Activated naive CD4-positive, alpha-beta T cell treated with anti-CD3 and anti-CD28 coated beads for 36 hours (primary cell): ENCODE results near the gene MYL12A. TPM values are rescaled to one million over a fixed set of nuclear protein-coding genes. Genes with fewer than 3 reads are reported as not detected.

ENCODE experiments used
- CTCF ChIA-PET: fragments of 350-600 bp; sonication (Branson Sonifier 250); formaldehyde crosslinking; loops from one replicate; lab custom pipeline; 2021; ENCODE audit warnings: antibody characterized with exemption; lab: Charles Lee
- DNase-seq: peaks from one replicate; pipeline ENCODE4 v3.0.0-alpha.2; 2020
- H3K27ac Mint-ChIP-seq: one replicate; pipeline ENCODE4 v1.8.0; 2021; ENCODE audit warnings: mild to moderate bottlenecking, mixed read lengths
- H3K27me3 Mint-ChIP-seq: one replicate; pipeline ENCODE4 v1.8.0; 2021; ENCODE audit warnings: low read depth, mixed read lengths
- H3K36me3 Mint-ChIP-seq: one replicate; pipeline ENCODE4 v1.8.0; 2021; ENCODE audit warnings: low read depth, mixed read lengths
- H3K4me1 Mint-ChIP-seq: one replicate; pipeline ENCODE4 v1.8.0; 2021; ENCODE audit warnings: low read depth, mixed read lengths
- H3K4me3 Mint-ChIP-seq: one replicate; pipeline ENCODE4 v1.8.0; 2021; ENCODE audit warnings: mild to moderate bottlenecking, moderate library complexity, mixed read lengths
- H3K9me3 Mint-ChIP-seq: one replicate; pipeline ENCODE4 v1.8.0; 2021; ENCODE audit warnings: mixed read lengths
- intact Hi-C: fragments of 100-400 bp; cut with micrococcal nuclease; formaldehyde crosslinking; loops from one replicate; pipeline ENCODE4 v1.15.1; 2023
- total RNA-seq, 2 experiments: library from RNA; stranded (reverse); gene quantifications; one replicate each; pipeline ENCODE4 v1.2.3, GENCODE V29; 2021

Gene MYL12A
- total RNA-seq, 2 experiments from 2014 or later: 328 to 335 TPM

GRCh38 chr18:3260995-3261372 lies 13.4 kb downstream of the MYL12A start:
- Mint-ChIP-seq H3K4me1 (peaks cover 62% of the 10 kb centered on the region), H3K4me3 (peak overlapping the region; percentile 92), H3K9me3 (no peaks in the 10 kb centered on the region), H3K36me3 (peaks cover 18% of the 10 kb centered on the region), H3K27me3 (no peaks in the 10 kb centered on the region), H3K27ac (peak overlapping the region; percentile 97)
- CTCF ChIA-PET: interaction anchor here (1.0 to 2.5 kb wide), 5 partner anchors 10 to 196 kb away, joined by 3 to 7 read pairs (median 4); partner anchors contain the start of gene MYL12A
- intact Hi-C loops: loop anchor here (1.0 to 5.0 kb wide), 4 partner anchors 36 to 1976 kb away; no protein-coding TSS in a partner anchor
- DNase-seq: no peak

DNA sequence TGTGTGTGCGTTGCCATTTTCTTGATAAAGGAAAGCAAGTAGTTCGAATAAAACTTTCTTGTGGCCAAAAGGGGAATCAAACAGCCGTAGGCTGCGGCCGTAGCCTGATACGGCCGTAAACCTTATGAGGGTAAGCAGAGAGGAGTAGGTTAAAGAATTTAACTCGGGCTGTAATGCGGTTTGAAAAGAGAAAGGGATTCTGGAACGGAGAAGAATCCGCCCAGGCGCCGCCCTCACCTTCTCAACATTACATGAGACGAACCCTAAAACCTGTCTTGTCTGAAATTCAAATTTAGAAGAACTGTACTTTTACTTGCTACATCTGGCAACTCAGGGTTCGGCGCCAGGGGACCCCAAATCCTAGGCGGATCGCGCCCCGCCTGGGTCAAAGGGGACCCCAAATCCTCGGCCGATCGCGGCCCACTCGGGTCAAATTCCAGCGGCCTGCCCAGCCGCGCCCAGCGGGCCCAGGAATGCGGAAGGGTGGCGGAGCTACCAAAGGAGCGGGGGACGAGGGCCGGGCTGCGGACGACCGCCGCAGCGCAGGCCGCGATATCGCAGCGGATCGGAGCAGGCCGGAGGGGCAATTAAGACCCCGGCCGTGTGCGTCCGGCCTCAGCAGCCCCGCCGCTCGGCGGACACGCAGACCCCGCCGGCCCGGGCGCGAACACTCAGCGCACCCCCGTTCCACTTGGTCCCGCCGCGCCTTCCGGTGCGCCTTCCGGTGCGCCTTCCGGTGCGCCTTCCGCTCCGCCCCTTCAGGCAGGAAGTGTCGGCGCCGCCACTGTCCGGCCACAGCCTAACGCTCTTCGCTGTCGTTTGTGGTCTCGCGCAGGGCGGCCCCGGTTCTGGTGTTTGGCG lies 14.0 kb downstream of the MYL12A start, which contains the start of gene MYL12B:
MYL12B (plus strand) TSS at position 761 of the 861 bp plus-strand sequence. CDS start 10,766 bp downstream, outside the sequence.
- no peaks in the 10 kb centered on the region for H3K9me3 Mint-ChIP-seq
- H3K4me1 Mint-ChIP-seq: peaks cover 64% of the 10 kb centered on the region
- H3K27me3 Mint-ChIP-seq: no peaks in the 10 kb centered on the region
- CTCF ChIA-PET: interaction anchor here (1.0 to 2.5 kb wide), 5 partner anchors 11 to 195 kb away, joined by 3 to 7 read pairs (median 4); partner anchors contain the start of gene MYL12A
- peak within 1 kb of the TSS; percentile 97 for H3K27ac Mint-ChIP-seq
- intact Hi-C loops: loop anchor here (1.0 to 5.0 kb wide), 6 partner anchors 14 to 1976 kb away; partner anchors contain the start of gene MYL12A
- H3K4me3 Mint-ChIP-seq: peak within 1 kb of the TSS; percentile 92
- H3K36me3 Mint-ChIP-seq: peaks cover 18% of the 10 kb centered on the region
- DNase-seq: peak; percentile 79

- Mint-ChIP-seq H3K9me3 (no peaks in the 10 kb centered on the region), H3K36me3 (peaks cover 14% of the 10 kb centered on the region), H3K27me3 (no peaks in the 10 kb centered on the region), H3K4me1 (peaks cover 64% of the 10 kb centered on the region), H3K4me3 (peak overlapping the region; percentile 92), H3K27ac (peak overlapping the region; percentile 97)
- intact Hi-C loops: loop anchor here (1.0 to 5.0 kb wide), 4 partner anchors 15 to 1975 kb away; partner anchors contain the start of gene MYL12A
- DNase-seq: peak; percentile 55
- CTCF ChIA-PET: interaction anchor here (0.6 to 2.5 kb wide), 7 partner anchors 15 to 332 kb away, joined by 3 to 7 read pairs (median 4); partner anchors contain the start of gene MYL12A
Observed at GRCh38 chr18:3262234-3263131, 14.9 kb downstream of the MYL12A start.

DNA sequence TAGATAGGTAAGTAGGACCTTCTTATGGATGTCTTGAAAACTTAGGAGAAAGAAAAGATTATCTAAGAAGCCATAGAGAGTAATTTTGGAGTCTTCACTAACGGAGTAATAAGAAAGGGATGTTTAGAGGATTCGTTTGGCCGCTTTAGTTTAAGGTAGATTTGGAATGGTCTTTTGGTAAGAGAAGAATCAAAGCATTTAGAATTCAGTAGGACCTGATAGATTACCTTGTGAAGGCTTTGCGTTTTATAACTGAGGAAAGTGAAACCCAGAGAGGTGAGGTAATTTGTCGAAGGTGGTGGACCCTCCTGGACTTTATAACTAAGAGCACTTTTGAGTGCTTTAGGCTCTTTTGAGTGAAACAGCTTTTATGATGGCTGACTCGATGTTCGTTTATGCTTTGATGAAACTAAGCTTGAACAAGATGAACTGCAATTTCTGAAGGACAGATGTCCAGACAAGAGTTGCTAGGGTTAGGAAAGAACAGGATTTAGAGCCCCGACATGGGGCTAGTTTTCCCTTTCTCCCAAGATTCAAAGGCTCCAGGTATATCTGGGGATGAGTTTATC lies 15.6 kb downstream of the MYL12A start:
- CTCF ChIA-PET: interaction anchor here (0.6 to 1.7 kb wide), 10 partner anchors 15 to 402 kb away, joined by 3 to 10 read pairs (median 4); partner anchors contain the start of gene MYL12A

DNA sequence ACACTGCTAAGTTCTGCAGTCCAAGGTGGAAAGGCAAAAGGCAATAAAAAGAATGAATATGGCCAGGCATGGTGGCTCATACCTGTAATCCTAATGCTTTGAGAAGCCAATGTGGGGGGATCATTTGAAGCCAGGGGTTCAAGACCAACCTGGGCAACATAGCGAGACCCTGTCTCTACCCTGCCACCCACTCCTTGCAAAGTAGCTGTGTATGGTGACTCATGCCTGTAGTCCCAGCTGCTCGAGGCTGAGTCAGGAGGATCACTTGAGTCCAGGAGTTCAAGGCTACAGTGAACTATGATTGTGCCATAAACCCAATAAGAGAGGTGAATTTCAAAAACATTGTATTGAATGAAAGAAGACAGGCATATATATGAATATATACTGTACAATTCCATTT lies 16.8 kb downstream of the MYL12A start:
- CTCF ChIA-PET: interaction anchor here (1.0 to 1.7 kb wide), 6 partner anchors 17 to 401 kb away, joined by 3 to 10 read pairs (median 6); partner anchors contain the start of gene MYL12A
- H3K4me1 Mint-ChIP-seq: peaks cover 63% of the 10 kb centered on the region
- peak; percentile 51 for DNase-seq
- no peaks in the 10 kb centered on the region for H3K9me3 Mint-ChIP-seq
- peaks cover 5% of the 10 kb centered on the region for H3K36me3 Mint-ChIP-seq
- no peak overlapping the region for H3K4me3 Mint-ChIP-seq
- intact Hi-C loops: loop anchor here (5.0 kb wide), 2 partner anchors 328 to 1973 kb away; no protein-coding TSS in a partner anchor
- no peak overlapping the region for H3K27ac Mint-ChIP-seq
- no peaks in the 10 kb centered on the region for H3K27me3 Mint-ChIP-seq

More for the DNA sequence above, 15.6 kb downstream of the MYL12A start:
- peak overlapping the region; percentile 92 for H3K4me3 Mint-ChIP-seq
- intact Hi-C loops: loop anchor here (5.0 kb wide), 2 partner anchors 329 to 1974 kb away; no protein-coding TSS in a partner anchor
- no peaks in the 10 kb centered on the region for H3K9me3 Mint-ChIP-seq
- H3K27me3 Mint-ChIP-seq: no peaks in the 10 kb centered on the region
- H3K36me3 Mint-ChIP-seq: peaks cover 7% of the 10 kb centered on the region
- DNase-seq: no peak
- peaks cover 60% of the 10 kb centered on the region for H3K4me1 Mint-ChIP-seq
- peak overlapping the region; percentile 91 for H3K27ac Mint-ChIP-seq

DNA sequence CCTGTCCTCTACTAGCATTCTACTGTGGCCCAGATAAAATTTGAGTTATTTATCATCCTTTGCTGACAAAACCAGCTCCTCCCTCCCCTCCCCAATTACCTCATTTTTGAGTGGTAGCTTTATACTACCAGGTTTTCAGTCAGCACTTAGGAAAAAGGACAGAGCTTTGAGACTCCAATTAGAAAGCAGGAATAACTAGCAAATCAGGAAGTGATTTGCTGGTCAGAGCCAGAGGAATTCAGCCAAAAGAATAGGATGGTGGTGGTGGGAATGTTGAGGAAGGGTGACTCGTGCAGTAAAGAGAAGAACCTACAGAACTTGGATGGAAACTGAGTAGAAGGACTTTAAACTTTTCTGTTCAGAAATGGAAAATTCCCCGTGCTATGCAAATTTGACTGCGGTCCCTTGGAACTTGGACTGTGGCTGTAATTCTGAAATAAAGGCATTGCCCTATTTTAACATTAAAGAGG lies 18.0 kb downstream of the MYL12A start:
- no peaks in the 10 kb centered on the region for H3K27me3 Mint-ChIP-seq
- H3K36me3 Mint-ChIP-seq: peaks cover 5% of the 10 kb centered on the region
- no peak overlapping the region for H3K4me3 Mint-ChIP-seq
- intact Hi-C loops: no loop called here
- H3K9me3 Mint-ChIP-seq: no peaks in the 10 kb centered on the region
- peaks cover 64% of the 10 kb centered on the region for H3K4me1 Mint-ChIP-seq
- peak overlapping the region; percentile 43 for H3K27ac Mint-ChIP-seq
- CTCF ChIA-PET: interaction anchor here (0.6 to 1.0 kb wide), 2 partner anchors 18 to 399 kb away, joined by 3 read pairs; partner anchors contain the start of gene MYL12A
- no peak for DNase-seq

DNA sequence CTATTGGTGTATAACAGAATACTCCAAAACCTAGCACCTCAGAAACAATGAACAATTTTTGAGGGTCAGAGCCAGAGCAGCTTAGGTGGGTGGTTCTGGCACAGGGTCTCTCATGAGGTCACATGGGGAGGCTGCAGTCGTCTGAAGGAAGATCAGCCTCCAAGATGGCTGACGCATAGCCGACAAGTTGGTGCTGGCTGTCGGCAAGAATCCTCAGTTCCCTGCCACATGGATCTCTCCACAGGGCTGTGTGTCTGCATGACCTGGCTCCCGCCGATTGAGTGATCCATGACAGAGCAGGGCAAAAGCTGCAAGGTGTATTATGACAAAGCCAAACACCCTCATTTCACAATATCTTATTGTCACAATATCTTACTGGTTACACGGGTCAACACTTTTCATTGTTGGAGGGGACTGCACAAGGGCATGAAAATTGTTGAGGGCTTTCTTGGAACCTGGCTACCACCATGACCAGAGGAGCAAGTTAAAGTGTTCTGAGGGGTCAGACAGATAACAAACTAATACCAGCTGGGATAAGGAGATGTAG lies 18.5 kb downstream of the MYL12A start:
- Mint-ChIP-seq H3K36me3 (peaks cover 5% of the 10 kb centered on the region), H3K4me1 (peaks cover 67% of the 10 kb centered on the region), H3K27ac (peak overlapping the region; percentile 61), H3K4me3 (no peak overlapping the region), H3K27me3 (no peaks in the 10 kb centered on the region), H3K9me3 (no peaks in the 10 kb centered on the region)
- no peak for DNase-seq
- CTCF ChIA-PET: interaction anchor here (1.0 to 1.1 kb wide), 2 partner anchors 20 to 399 kb away, joined by 3 read pairs; no protein-coding TSS in a partner anchor
- intact Hi-C loops: no loop called here

DNA sequence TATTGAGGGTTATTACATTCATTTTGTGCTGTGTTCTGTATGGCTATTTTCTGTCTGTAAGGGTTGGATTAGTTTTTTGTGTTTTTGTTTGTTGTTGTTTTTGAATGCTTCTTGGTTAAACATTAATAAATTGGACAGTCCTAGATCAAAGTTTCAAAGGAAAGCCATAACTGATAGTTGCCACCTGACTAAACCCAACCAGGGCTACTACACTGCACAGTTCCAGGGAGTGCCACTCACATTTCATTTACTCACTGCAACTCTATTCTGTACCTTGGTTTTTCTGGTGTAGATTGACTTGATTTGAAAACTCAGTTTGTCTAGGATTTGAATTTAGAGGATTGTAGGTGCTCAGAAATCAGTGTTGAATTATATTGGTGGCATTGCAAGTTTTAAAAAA lies 20.7 kb downstream of the MYL12A start:
- CTCF ChIA-PET: no interaction called here
- Mint-ChIP-seq H3K9me3 (no peaks in the 10 kb centered on the region), H3K4me1 (peaks cover 82% of the 10 kb centered on the region), H3K27me3 (no peaks in the 10 kb centered on the region), H3K36me3 (peaks cover 5% of the 10 kb centered on the region), H3K4me3 (no peak overlapping the region), H3K27ac (peak overlapping the region; percentile 2)
- DNase-seq: no peak
- intact Hi-C loops: no loop called here

DNA sequence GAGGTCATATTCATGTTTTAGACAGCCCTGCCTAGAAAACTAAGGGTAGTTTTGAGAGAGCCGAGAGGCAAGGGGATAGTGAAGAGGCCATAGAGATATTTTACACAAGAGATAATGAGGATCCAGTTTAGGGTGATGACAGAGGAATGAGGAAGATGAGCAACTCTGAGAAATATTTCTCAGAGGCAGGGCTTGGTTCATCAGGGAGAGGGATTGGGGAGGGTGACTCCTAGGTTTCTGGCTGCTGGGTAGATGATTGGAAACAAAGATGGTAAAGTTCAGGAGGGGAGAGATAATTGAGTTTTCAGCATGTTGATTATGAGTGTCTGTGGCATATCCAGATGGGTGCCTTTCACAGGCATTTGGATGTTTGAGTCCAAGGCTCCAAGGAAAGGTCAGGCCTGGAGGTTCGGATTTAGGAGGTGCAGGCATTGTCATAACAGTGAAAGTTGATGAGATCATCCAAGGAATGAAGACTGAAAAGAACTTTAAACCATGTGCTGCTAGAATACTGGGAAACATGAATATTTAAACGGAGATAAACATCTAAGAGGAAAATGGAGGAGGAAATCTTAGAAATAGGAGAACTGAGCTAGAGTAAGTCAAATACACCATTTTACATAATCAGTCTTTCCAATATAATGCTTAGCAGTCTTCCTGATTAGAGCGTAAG lies 21.8 kb downstream of the MYL12A start:
- H3K9me3 Mint-ChIP-seq: no peaks in the 10 kb centered on the region
- intact Hi-C loops: loop anchor here (1.0 kb wide), 1 partner anchor 9 kb away; no protein-coding TSS in a partner anchor
- CTCF ChIA-PET: interaction anchor here (1.0 to 2.0 kb wide), 2 partner anchors 10 to 397 kb away, joined by 4 to 6 read pairs; no protein-coding TSS in a partner anchor

GRCh38 chr18:3269914-3270299 lies 22.3 kb downstream of the MYL12A start:
- Mint-ChIP-seq H3K4me3 (no peak overlapping the region), H3K27ac (no peak overlapping the region), H3K27me3 (no peaks in the 10 kb centered on the region), H3K36me3 (peaks cover 12% of the 10 kb centered on the region), H3K9me3 (no peaks in the 10 kb centered on the region), H3K4me1 (peaks cover 69% of the 10 kb centered on the region)
- intact Hi-C loops: loop anchor here (1.0 kb wide), 1 partner anchor 8 kb away; no protein-coding TSS in a partner anchor
- CTCF ChIA-PET: interaction anchor here (1.0 to 2.0 kb wide), 2 partner anchors 10 to 396 kb away, joined by 4 to 6 read pairs; no protein-coding TSS in a partner anchor
- DNase-seq: no peak

More for the DNA sequence above, 21.8 kb downstream of the MYL12A start:
- DNase-seq: no peak
- Mint-ChIP-seq H3K4me3 (no peak overlapping the region), H3K4me1 (peaks cover 74% of the 10 kb centered on the region), H3K36me3 (peaks cover 11% of the 10 kb centered on the region), H3K27ac (peak overlapping the region; percentile 28), H3K27me3 (no peaks in the 10 kb centered on the region)
